DOHH2 (cell line): ENCODE measurements around the gene RAB40B.

ENCODE experiments used
- H3F3A ChIP-seq: fragments of 200-600 bp; sonication (generic), shearing (Covaris generic); 2 replicates; pipeline ENCODE4 v1.6.0; 2016; ENCODE audit warnings: antibody characterized with exemption, mild to moderate bottlenecking; ENCODE audit not compliant: control insufficient read depth, insufficient read depth
- H3K27ac ChIP-seq: fragments of 200-600 bp; sonication (generic); 2 replicates; pipeline ENCODE4 v1.5.1; 2014; ENCODE audit warnings: low read depth, mild to moderate bottlenecking, low read length, moderate library complexity
- H3K27me3 ChIP-seq: fragments of 200-600 bp; sonication (generic); 2 replicates; pipeline ENCODE4 v1.6.1; 2014; ENCODE audit warnings: mild to moderate bottlenecking, low read length, mixed read lengths; ENCODE audit not compliant: control insufficient read depth
- H3K36me3 ChIP-seq: fragments of 200-600 bp; sonication (generic); 2 replicates; pipeline ENCODE4 v1.6.1; 2014; ENCODE audit warnings: mild to moderate bottlenecking, low read length, moderate library complexity, mixed read lengths; ENCODE audit not compliant: control insufficient read depth
- H3K4me1 ChIP-seq: fragments of 200-600 bp; sonication (generic); 2 replicates; pipeline ENCODE4 v1.6.1; 2014; ENCODE audit warnings: mild to moderate bottlenecking, low read length, mixed read lengths; ENCODE audit not compliant: control insufficient read depth
- H3K4me2 ChIP-seq: fragments of 200-600 bp; sonication (generic); 2 replicates; pipeline ENCODE4 v1.6.0; 2014; ENCODE audit warnings: mild to moderate bottlenecking, low read length, moderate library complexity
- H3K4me3 ChIP-seq: fragments of 200-600 bp; sonication (generic); 2 replicates; pipeline ENCODE4 v1.5.1; 2014; ENCODE audit warnings: mild to moderate bottlenecking, low read length, mixed read lengths
- H3K79me2 ChIP-seq: fragments of 200-600 bp; sonication (generic); 2 replicates; pipeline ENCODE4 v1.6.1; 2014; ENCODE audit warnings: mild to moderate bottlenecking, low read length, mixed read lengths; ENCODE audit not compliant: control insufficient read depth
- H3K9me2 ChIP-seq: fragments of 200-600 bp; sonication (generic); replicated peaks from 2 replicates; pipeline ENCODE4 v1.6.1; 2014; ENCODE audit warnings: mild to moderate bottlenecking, low read length, mixed read lengths; ENCODE audit not compliant: control insufficient read depth
- H3K9me3 ChIP-seq: fragments of 200-600 bp; sonication (generic); 2 replicates; pipeline ENCODE4 v1.6.1; 2014; ENCODE audit warnings: antibody characterized with exemption, low read length, mixed read lengths; ENCODE audit not compliant: control insufficient read depth, insufficient read depth
- H4K20me1 ChIP-seq: fragments of 200-600 bp; sonication (generic); 2 replicates; pipeline ENCODE4 v1.6.0; 2014; ENCODE audit warnings: low read depth, mild to moderate bottlenecking, antibody characterized with exemption, low read length, moderate library complexity; ENCODE audit not compliant: control insufficient read depth, insufficient read depth
- CTCF ChIP-seq: fragments of 200-600 bp; sonication (generic); IDR thresholded peaks from one replicate; pipeline ENCODE4 v1.5.1; 2014; ENCODE audit warnings: antibody characterized with exemption, mild to moderate bottlenecking, low read depth, low read length; ENCODE audit not compliant: poor library complexity, severe bottlenecking
- EZH2phosphoT487 ChIP-seq: fragments of 200-600 bp; sonication (generic); IDR thresholded peaks from 2 replicates; pipeline ENCODE4 v1.6.1; 2017; ENCODE audit warnings: borderline replicate concordance, mild to moderate bottlenecking, antibody characterized with exemption, low read length, moderate library complexity, mixed read lengths

The RAB40B gene

DNA sequence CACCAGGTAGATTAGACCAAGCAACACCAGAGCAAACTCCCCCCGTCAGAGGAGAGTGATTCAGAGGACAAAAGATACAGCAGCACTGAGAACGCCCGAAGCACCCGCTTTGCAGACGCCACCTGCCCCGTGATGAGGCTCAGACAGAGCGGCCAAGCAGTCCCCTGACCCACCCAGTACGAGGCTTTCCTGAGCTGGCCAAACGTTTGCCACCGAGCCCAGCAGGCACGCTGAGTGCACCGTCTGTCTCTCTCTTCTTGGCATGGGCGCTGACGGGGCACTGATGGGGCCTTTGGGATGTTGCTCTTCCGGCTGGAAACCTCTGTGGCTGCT is 30.9 kb downstream of the RAB40B start:
- no peak overlapping the region for H3K4me2 ChIP-seq
- no peaks in the 10 kb centered on the region for H3F3A ChIP-seq
- H3K4me1 ChIP-seq = no peaks in the 10 kb centered on the region
- peaks cover 4% of the 10 kb centered on the region; the same call in 1 of the 2 replicates for H3K9me3 ChIP-seq
- H3K4me3 ChIP-seq = no peak overlapping the region
- TF ChIP-seq CTCF = no peak
- no peak for TF ChIP-seq EZH2phosphoT487
- H3K27me3 ChIP-seq = no peaks in the 10 kb centered on the region
- no peaks in the 10 kb centered on the region for H4K20me1 ChIP-seq
- no peaks in the 10 kb centered on the region for H3K9me2 ChIP-seq
- no peaks in the 10 kb centered on the region for H3K36me3 ChIP-seq
- H3K79me2 ChIP-seq = no peaks in the 10 kb centered on the region
- H3K27ac ChIP-seq = no peak overlapping the region

GRCh38 chr17:82666931-82667667 is 31.4 kb downstream of the RAB40B start:
- no peaks in the 10 kb centered on the region for H4K20me1 ChIP-seq
- no peaks in the 10 kb centered on the region for H3K4me1 ChIP-seq
- H3K27ac ChIP-seq = no peak overlapping the region
- no peaks in the 10 kb centered on the region for H3K79me2 ChIP-seq
- no peaks in the 10 kb centered on the region for H3K36me3 ChIP-seq
- no peaks in the 10 kb centered on the region for H3K9me2 ChIP-seq
- H3K27me3 ChIP-seq = no peaks in the 10 kb centered on the region
- no peak overlapping the region for H3K4me3 ChIP-seq
- TF ChIP-seq EZH2phosphoT487 (no peak), CTCF (no peak)
- H3K9me3 ChIP-seq = peaks cover 2% of the 10 kb centered on the region; the same call in 1 of the 2 replicates
- H3K4me2 ChIP-seq = no peak overlapping the region
- no peaks in the 10 kb centered on the region for H3F3A ChIP-seq

DNA sequence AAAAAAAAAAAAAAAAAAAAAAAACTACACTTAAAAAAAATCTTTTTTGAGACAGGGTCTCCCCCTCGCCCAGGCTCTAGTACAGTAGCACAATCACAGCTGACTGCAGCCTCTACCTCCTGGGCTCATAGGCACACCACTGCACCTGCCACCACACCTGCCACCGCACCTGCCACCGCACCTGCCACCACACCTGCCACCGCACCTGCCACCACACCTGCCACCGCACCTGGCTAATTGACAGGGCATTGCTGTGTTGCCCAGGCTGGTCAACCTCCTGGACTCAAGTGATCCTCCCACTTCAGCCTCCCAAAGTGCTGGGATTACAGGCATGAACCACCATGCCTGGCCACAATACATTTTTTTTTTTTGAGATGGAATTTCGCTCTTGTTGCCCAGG is 32.6 kb downstream of the RAB40B start:
- Histone ChIP-seq H3F3A (no peaks in the 10 kb centered on the region), H3K9me2 (no peaks in the 10 kb centered on the region), H3K27ac (no peak overlapping the region), H3K4me1 (no peaks in the 10 kb centered on the region), H4K20me1 (no peaks in the 10 kb centered on the region), H3K4me3 (no peak overlapping the region), H3K79me2 (no peaks in the 10 kb centered on the region), H3K9me3 (no peaks in the 10 kb centered on the region), H3K4me2 (no peak overlapping the region), H3K27me3 (no peaks in the 10 kb centered on the region), H3K36me3 (no peaks in the 10 kb centered on the region)
- TF ChIP-seq CTCF (no peak), EZH2phosphoT487 (no peak)
